ENCODE data around the gene ACTBL2.

DNA sequence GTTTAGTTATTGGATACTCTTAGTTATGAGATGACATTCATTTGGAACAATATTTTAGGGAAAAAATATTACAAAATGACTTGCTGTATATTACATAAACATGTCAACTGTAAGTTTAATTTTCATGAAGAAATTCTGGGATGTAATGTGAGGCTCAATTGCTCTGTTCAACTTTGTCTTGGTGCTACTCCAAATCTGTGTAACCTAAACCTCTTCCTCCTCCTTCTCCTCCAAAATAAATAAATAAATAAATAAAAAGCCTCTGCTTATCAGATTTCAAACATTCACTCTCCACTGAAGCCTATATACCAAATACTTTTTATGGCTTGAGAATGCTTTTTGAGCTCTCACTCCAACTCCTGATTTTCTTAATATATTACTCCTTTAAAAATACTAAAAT, 27.7 kb downstream of the ACTBL2 start:
- TF ChIP-seq EZH2phosphoT487 (IDR thresholded peaks at IDR 0.05; ENCODE audit: borderline replicate concordance, low read length) = no peak
- TF ChIP-seq, protein P1, sequence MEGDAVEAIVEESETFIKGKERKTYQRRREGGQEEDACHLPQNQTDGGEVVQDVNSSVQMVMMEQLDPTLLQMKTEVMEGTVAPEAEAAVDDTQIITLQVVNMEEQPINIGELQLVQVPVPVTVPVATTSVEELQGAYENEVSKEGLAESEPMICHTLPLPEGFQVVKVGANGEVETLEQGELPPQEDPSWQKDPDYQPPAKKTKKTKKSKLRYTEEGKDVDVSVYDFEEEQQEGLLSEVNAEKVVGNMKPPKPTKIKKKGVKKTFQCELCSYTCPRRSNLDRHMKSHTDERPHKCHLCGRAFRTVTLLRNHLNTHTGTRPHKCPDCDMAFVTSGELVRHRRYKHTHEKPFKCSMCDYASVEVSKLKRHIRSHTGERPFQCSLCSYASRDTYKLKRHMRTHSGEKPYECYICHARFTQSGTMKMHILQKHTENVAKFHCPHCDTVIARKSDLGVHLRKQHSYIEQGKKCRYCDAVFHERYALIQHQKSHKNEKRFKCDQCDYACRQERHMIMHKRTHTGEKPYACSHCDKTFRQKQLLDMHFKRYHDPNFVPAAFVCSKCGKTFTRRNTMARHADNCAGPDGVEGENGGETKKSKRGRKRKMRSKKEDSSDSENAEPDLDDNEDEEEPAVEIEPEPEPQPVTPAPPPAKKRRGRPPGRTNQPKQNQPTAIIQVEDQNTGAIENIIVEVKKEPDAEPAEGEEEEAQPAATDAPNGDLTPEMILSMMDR (conservative IDR thresholded peaks at IDR 0.05; ENCODE audit: low read depth, low read length) = no peak

All from PC-3 (cell line).